ENCODE data around the gene UBXN11.
"Not testable (repeated sequence)": the region's sequence is repeated elsewhere in the genome, so short reads cannot be mapped to it uniquely, and the experiment has no call there.

Gene UBXN11

DNA sequence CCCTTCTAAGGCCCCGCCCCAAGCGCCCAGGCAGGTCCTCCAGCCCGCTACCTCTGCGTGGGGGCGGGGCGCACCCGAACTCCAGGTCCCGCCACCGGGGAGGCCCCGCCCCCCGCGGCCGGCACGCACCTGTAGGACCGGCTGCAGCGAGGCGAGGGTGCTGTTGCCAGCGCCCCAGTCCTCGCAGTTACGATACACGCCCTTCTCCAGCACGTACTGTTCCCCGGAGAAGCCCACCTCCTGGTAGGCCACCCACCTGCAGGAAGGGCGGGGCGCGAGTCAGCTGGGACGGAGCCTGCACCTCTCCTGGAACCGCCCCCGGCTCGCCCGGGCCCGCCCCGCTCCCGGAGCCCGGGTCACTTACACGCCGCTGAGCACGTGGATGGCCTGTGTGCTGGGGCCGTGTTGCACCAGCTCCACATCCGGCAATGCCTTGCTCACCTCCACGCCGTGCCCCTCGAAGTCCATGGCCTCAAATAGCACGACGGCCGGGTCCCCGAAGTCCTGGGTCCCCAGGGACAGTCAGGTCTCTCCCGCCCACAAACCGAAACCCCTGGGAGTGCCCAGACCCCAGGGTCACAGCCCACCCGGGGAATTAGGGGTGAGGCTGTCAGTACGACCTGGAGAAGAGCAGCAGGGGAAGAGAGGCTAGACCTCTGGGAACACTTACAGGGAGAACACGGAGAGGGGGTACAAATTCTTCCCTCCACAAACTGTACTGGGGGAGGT is 30.2 kb upstream of the UBXN11 start:
- no peak for DNase-seq

DNA sequence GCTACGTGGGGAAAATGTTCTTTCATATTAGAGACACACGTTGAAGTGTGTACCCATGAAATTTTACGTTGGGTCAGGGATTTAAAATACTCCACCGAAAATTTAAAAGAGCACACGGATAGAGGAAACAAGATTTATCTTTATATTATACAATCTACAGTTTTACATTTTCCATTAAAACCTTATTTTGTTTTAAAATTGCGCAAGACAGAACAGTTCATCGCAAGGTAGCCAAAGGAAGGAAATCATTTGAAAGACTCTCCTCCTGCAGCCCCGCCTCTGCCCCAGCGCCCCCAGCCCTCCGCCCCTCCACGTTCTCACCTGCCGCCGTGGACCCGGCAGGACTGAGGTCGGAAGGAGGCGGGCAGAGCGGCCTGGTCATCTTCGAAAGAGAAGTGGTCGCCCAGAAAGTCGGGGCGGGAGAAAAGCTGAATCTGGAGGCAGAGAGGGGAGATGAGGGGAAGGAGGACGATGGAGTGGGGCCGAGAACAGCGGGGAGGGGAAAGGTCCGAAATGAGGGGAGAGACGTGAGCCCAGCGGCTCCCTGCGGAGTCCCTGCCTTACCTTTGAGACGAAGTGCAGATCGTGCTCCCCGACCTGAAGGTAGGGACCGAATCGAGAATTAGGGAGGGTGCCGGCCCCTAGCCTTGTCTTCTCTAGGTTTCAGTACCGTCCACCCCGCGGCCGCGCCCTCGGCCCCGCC is 29.5 kb upstream of the UBXN11 start:
- peak; percentile 42 for DNase-seq

DNA sequence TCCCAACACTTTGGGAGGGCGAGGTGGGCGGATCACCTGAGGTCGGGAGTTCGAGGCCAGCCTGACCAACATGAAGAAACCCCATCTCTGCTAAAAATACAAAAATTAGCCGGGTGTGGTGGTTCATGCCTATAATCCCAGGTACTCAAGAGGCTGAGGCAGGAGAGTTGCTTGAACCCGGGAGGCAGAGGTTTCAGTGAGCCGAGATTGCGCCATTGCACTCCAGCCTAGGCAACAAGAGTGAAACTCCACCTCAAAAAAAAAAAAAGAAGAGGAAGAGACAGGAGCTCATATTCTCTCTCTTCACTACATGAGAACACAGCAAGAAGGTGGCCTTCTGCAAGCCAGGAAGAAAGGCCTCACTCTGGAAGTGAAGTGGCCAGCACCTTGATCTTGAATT is 26.9 kb upstream of the UBXN11 start:
- not testable (repeated sequence) for DNase-seq

DNA sequence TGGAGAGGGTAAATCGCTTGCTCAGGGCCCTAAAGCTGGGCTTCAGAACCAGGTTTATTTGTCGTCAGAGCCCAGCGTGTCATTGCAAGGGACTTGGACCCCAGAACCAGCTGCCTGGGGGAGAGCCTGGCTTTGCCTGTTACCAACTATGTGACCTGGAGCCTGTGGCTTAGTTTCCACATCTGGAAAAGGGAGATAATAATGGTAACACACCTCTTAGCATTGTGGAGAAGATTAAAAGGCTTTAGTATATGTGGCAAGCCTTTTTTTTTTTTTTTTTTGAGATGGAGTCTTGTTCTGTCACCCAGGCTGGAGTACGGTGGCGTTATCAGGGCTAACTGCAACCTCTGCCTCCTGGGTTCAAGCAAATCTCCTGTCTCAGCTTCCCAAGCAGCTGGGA is 23.8 kb upstream of the UBXN11 start:
- DNase-seq, result no peak

DNA sequence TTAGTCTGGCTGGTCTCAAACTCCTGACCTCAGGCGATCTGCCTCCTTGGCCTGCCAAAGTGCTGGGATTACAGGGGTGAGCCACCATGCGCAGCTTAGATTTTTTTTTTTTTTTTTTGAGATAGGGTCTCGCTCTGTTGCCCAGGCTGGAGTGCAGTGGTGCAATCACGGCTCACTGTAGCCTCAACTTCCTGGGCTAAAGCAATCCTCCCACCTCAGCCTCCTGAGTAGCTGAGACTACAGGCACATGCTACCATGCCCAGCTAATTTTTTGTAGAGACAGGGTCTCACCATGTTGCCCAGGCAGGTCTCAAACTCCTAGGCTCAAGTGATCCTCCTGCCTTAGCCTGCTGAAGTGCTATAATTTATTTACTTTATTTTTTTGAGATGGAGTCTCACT is 22.9 kb upstream of the UBXN11 start:
- not testable (repeated sequence) for DNase-seq

DNA sequence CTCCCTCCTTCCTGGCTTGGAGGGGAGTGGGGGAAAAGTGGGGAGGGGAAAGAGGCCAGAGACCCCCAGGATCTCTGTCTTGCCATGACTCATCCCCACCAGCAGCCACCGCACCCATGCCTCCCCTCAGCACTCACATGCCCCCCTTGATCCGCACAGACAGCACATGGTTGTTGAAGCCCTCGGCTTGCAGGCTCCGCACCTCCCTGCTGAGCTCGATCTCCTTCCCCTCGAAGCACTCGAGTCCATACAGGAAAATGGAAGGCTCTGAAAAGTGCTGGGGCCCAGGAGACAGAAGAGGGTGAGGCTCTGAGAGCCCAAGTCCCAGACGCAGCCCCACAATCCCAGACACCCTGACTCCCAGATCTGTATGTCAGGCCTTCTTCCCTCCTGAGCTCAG is 22.2 kb upstream of the UBXN11 start:
- DNase-seq, result no peak

DNA sequence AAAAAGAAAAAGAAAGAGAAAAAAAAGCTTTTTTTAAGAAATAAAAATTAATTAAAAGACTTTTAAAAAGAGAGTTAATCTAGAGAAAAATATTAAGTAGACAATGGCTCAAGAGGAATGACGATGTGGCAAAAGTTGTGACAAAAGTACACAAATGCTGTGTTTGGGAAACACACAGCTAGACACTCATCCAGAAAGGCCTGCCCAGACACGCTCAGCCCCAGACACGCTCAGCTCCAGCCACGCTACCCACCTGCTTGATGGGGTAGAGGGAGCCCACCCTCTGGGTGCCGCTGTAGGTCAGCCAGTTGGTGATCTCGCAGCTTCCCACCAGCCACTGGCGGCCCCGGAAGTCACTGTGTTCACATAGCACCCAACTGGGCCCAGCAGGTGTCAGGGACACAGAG is 21.5 kb upstream of the UBXN11 start:
- no peak for DNase-seq

DNA sequence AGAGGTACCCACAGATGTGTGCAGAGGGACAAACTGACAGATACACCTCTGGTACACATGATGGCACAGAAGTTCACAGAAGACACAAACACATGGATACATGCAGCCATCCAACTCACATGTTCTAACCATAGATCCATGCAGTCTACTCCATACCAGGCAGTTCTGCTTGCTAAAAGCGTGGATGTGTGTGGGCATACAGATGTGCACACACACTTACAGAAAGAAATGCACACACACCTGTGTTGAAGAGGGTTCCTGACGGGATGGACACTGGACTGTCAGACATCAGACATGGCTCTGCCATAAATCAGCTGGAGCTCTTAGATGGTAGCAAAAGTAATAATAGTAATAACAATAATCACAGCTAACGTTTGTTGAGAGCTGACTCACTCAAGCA is 18.1 kb upstream of the UBXN11 start:
- no peak for DNase-seq

DNA sequence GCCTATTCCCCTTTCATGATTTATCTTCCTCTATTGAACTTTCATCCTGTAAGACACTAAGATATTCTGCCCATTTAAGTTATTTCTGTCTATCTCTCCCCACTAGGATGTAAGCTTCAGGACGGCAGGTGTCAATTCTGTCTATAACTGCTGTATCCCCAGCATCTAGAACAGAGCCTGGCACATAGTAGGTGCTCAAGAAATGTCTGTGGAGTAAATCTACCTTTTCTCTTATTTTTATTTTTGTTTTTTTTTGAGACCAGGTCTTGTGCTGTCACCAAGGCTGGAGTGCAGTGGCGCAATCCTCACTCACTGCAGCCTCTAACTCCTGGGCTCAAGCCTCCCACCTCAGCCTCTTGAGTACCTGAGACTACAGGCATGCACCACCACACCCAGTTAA is 16.9 kb upstream of the UBXN11 start:
- no peak for DNase-seq

DNA sequence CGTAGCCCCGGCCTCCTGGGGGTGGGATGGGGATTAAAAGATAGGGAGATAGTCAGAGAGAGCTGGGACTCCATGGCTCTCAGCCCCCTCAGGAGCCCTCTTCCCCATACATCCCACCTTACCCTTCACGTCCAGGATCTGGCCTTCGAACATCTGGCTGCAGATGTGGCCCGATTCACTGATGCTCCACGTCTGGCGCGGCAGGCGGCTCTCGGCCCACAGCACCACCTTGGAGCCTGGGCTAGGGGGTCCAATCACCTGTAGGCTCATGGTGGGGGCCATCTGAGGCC is 15.6 kb upstream of the UBXN11 start:
- DNase-seq, result no peak

DNA sequence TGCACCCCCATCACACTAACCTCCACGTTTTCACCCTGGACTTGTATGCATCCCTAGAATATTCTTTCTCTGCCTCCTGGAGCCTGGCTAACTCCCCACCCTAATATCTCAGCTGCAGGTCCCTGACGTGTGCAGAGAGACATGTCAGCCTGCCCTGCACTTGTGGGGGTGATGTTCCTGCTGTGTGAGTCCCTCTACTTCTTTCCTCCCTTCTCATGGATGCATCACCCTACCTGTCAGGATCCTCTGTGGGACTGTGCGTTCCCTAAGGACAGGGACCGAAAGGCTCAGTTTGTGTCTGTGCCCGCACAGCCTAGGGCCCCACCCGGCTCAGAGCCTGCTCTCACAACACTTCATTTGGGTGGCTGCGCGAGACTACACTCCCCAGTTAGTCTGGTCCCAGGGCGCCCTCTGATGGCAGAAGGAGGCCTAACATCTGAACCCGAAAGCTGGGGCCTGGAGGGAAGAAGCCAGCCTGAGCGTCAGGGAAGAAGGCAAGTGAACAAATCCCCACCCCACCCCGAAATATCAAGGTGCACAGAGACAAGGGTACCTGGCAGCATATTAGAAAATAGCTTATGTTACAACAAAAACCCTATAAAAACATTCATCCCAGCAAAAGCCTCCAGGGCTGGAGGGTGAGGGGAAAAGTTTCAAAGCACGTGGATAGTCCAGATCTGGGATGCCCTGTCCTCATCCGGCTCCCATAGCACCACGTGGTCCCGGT is 15.0 kb upstream of the UBXN11 start:
- DNase-seq, result peak; percentile 89

DNA sequence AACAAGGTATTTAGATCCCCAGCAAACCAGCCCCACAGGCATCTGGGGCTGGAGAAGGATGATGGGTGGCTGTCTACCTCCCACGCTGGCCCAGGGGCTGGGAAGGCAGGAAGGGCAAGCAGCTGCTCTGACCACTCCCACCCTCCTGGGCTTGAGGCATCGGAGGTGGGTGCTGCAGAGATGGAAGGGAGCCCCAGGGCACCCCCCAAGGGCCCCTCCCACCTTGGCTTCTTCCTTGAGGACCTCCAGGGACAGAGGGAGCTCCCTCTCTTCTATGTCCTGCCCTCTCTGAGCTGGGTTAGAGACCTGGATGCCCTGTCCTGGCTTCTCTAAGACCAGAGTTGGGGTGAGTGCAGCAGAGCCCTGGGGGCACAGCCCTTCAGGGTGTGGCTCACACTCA is 14.5 kb upstream of the UBXN11 start:
- DNase-seq, result no peak

DNA sequence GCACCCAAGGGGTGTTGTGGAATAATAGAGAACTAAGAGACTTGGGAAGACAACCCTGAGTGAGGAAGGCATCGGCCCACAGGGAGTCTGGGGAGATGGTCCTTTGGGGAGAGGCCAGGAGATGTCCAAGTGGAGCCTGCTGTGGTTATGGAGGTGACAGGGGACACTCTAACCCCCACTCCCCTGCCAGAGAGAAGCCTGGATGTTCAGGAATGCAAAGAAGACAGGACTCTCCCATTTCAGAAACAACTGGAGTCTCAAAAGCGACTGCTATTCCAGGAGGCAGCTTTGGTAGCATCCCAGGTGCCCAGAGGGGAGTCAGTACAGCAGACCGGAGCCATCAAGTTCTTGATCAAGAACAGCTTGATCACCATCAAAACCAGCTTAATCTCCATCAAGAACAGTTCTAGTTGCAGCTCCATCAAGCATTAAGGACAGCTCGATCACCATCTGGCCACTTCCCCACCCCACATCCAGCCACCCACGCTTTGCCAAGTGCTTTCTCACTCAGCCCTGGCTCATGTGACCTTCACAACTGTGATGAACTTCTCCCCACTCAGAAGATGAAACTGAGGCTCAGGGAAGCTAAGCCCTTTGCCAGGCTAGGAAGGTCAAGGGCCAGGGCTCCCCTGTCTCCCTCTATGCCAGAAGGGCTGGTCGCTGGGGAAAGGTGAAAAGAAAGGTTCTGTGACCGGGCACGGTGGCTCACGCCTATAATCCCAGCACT is 12.1 kb upstream of the UBXN11 start:
- peak; percentile 93 for DNase-seq

DNA sequence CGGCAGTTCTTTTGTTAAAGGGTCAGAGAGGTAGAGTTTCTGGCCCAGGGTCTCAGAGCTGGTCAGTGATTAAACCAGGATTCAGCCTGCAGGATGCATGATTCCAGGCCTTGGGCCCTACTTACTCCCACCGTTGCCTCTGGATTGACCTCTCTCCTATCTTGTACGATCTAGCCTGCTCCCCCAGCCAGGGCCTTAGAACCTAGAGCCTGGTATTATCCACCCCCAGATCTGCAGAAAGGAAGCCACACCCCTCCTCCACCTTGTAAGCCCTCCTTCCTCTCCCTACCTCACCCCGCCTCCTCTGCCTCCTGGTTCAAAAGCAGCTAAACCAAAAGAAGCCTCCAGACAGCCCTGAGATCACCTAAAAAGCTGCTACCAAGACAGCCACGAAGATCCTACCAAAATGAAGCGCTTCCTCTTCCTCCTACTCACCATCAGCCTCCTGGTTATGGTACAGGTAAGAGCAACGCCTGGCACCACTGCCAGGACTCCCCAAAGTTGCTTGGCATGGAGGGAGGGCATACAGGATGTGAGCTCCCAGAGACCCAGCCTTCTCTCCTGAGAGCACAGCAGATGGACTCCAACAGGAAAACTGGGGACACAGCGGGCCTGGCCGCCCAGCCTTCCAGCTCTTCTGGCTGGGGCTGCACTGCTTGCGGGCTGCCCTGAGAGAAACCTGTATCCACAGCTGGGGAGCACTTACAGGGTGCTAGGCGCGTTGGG is 11.3 kb upstream of the UBXN11 start, which contains the start of gene CD52:
Gene CD52, plus strand, starts transcription at position 347 of the 726 bp plus-strand sequence. Its CDS starts 60 bp downstream, at position 407.
- no peak for DNase-seq

DNA sequence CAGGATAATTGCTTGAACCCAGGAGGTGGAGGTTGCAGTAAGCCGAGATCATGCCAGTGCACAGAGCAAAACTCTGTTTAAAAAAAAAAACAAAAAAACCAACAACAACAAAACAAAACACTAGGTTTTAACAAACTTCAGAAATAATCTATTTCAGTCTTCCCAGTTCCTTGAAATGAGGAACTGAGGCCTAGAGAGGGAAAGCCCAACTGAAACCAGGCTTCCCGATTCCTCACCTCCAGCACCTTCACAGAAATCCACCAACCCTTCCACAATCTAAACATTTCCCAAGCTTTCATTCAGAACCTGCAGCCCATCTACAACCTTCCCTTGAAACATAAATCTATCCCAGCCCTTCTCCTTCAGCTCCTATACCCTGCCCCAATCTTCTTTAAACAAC is 10.7 kb upstream of the UBXN11 start:
- DNase-seq, result peak; percentile 43

DNA sequence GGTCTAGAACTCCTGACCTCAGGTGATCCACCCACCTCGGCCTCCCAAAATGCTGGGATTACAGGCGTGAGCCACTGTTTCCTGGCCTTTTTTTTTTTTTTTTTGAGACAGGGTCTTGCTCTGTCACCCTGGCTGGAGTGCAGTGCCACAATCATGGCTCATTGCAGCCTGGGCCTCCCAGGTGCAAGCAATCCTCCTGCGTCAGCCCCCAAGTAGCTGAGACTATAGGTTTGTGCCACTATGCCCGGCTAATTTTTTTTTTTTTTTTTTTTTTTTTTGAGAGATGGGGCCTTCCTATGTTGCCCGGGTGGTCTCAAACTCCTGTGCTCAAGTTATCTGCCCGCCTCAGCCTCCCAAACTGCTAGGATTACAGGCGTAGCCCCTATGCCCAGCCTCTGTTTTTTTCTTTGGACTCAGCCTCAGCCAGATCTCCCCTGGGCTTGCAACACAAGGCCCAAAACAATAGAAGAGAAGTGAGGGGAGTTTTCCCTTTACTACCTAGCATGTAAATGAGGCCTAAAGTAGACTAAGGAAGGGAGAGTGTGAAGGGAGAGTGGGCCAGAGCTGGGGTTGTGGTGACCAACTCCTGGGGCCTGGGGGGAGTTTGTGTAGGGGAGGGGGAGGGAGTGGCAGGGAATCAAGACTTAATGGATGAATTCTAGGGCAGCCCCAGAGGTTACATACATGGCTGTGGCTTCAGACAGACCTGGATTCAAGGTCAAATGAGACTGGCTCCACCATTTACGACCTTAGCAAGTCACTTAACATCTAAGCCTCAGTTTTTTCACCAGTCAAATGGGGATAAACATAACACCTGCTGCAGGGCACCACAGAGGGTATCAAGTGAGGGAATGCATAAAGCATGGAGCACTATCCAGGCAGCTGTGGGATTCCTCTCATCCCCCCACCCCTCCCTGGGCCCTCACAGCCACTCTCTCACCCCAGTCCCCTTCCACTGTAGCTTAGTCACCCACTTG is 9.7 kb upstream of the UBXN11 start:
- DNase-seq, result no peak

DNA sequence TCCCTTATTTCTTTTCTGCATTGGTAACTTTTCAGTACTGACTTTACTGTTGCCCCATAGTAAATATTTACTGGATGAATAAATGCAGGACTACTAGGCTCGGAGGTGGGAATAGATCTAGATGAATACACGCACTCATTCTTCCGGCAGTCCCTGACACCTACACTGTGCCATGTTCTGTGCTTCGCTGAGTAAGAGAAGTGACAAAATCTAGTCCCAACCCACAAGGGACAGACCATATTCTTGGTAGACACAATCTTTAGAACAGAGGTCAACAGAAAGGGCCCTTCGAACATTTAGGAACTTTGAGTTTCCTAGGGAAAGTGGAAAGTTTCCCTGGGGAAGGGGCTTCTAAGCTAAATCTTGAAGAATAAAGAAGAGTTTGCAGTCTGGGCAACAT is 8.1 kb upstream of the UBXN11 start:
- peak; percentile 38 for DNase-seq

DNA sequence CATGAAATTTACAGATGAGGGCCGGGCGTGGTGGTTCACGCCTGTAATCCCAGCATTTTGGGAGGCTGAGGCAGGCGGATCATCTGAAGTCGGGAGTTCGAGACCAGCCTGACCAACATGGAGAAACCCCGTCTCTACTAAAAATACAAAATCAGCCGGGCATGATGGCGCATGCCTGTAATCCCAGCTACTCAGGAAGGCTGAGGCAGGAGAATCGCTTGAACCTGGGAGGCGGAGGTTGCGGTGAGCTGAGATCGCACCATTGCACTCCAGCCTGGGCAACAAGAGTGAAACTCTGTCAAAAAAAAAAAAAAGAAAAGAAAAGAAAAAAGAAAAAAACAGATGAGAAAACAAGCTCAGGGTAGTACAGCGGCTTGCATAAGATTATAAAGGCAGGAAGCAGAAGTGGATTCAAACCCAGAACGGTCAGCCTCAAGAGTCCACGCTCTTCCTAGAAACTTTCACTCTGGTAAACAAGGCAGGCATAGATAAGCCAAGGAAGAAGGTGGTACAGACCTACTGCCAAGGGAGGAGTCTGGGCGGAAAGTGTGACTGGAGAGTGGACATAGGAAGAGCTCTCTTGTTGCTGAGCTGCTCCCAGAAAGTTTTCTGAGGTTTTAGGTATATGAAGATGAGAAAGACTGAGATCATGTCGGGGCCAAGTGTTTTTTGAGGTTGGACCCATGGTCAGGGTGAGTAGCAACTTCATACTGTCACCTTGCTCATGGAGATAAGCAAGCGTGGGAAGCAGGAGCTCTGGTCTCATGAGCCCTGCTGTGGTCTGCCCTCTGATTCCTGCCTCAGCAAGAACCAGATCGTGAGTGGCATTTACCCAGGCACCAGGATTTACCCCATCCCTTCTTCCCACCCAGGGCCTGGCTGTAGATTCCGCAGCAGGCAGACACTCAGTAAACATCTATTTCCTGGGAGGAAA is 1.8 kb upstream of the UBXN11 start:
- DNase-seq, result peak; percentile 49

DNA sequence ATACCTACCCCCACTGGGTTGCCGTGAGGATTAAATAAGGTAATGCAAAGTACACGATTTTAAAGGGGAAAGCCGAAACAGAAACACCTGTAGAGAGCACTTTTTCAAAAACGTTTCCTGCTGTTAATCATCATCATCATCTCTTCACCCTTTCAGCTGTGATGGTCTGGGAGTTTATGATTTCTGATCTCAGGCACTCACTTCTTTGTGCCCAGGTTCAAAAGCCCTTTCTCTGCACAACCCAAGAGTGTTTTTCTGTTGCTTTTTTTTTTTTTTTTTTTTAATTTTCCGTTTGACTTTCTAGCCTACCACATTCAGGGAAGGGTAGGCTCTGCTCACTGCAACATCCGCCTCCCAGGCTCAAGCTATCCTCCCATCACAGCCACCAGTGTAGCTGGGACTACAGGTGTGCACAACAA is 936 bp upstream of the UBXN11 start:
- DNase-seq, result no peak

DNA sequence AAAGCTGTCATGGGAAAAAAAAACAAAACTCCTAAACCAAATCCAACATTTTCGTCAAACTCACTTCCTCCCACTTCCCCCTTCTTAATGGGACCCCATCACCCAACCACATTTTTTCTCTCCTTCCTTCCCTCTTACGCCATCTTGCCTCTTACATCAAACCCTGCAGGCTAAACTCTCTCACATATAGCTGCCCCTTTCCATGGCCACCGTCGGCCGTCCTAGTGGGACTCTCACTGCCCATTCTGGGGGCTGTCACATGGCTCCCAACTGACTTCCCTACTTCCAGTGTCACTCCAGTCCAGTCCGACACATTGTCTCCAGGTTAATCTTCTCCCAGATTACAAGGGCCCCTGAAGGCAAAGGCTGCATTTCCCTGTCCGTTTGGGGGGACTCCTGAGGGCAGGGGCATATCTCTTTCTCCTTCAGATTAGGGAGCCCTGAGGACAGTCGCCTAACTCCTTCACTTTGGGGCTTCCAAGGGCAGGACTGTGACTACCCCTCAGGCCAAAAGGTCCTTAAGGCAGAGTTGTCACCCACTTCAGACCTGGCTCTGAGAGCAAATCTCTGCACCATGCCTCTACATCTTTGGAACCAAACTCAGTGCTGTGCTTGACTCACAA is 658 bp downstream of the UBXN11 start:
- peak; percentile 55 for DNase-seq

Data from inflammatory macrophage treated with lipopolysaccharide for 4 hours (primary cell).